SK-N-SH (cell line): ENCODE measurements around the gene OBSL1. TPM values are rescaled to one million over a fixed set of nuclear protein-coding genes. Genes with fewer than 3 reads are reported as not detected.

ENCODE experiments used
- CTCF ChIA-PET: fragments of 300-600, 350-600 bp; formaldehyde crosslinking; extraction: SDS; loops from one replicate; lab custom pipeline; 2021; lab: Yijun Ruan, JAX
- POLR2A ChIA-PET: fragments of 350-600 bp; sonication (Branson Sonifier 250); formaldehyde crosslinking; extraction: SDS; loops from one replicate; lab custom pipeline; 2020; ENCODE audit warnings: antibody characterized with exemption, inconsistent platforms; lab: Yijun Ruan, JAX
- DNase-seq: peaks from one replicate; pipeline ENCODE4 v3.0.0; 2012
- H2AFZ ChIP-seq: fragments of 200-600 bp; sonication (generic); 2 replicates; pipeline ENCODE4 v1.8.1; 2016; ENCODE audit warnings: antibody characterized with exemption, mild to moderate bottlenecking, low read depth
- H3F3A ChIP-seq: fragments of 200-600 bp; sonication (generic); replicated peaks from 2 replicates; pipeline ENCODE3; 2016; ENCODE audit warnings: antibody characterized with exemption, mild to moderate bottlenecking; ENCODE audit not compliant: insufficient read depth
- H3K27ac ChIP-seq, 2 experiments: fragments of 200-500 bp in 1 of 2; fragments of 200-600 bp in 1 of 2; sonication (Bioruptor generic) in 1 of 2; sonication (generic), shearing (Covaris generic) in 1 of 2; 2 replicates each; pipeline versions ENCODE4 v1.5.1 to v1.6.1; 2014 to 2016; ENCODE audit warnings: low read depth in 2 of 2, inconsistent platforms in 1 of 2, low read length in 1 of 2, mild to moderate bottlenecking in 1 of 2, mixed read lengths in 1 of 2
- H3K27me3 ChIP-seq: fragments of 200-600 bp; sonication (generic), shearing (Covaris generic); 2 replicates; pipeline ENCODE4 v1.6.1; 2016; ENCODE audit warnings: mixed run types; ENCODE audit not compliant: insufficient read depth
- H3K36me3 ChIP-seq, 2 experiments: fragments of 200-500 bp in 1 of 2; fragments of 200-600 bp in 1 of 2; sonication (Bioruptor generic) in 1 of 2; sonication (generic) in 1 of 2; replicated peaks in 1 of 2; 2 replicates each; pipeline versions ENCODE3 to v1.5.1; 2014 to 2016; ENCODE audit warnings: low read length in 1 of 2, mild to moderate bottlenecking in 1 of 2; ENCODE audit not compliant: insufficient read depth in 2 of 2, control insufficient read depth in 1 of 2
- H3K4me1 ChIP-seq, 2 experiments: fragments of 200-500 bp in 1 of 2; fragments of 200-600 bp in 1 of 2; sonication (Bioruptor generic) in 1 of 2; sonication (generic), shearing (Covaris generic) in 1 of 2; 2 replicates each; pipeline versions ENCODE4 v1.5.1 to v1.6.1; 2014 to 2016; ENCODE audit warnings: low read depth in 1 of 2, low read length in 1 of 2, mixed run types in 1 of 2; ENCODE audit not compliant: insufficient read depth in 2 of 2, control insufficient read depth in 1 of 2
- H3K4me2 ChIP-seq: fragments of 200-600 bp; sonication (generic), shearing (Covaris generic); 2 replicates; pipeline ENCODE4 v1.6.1; 2017; ENCODE audit warnings: mixed run types
- H3K4me3 ChIP-seq, 2 experiments: fragments of 200-500 bp in 1 of 2; fragments of 200-600 bp in 1 of 2; sonication (Bioruptor generic) in 1 of 2; sonication (generic), shearing (Covaris generic) in 1 of 2; 2 replicates each; pipeline versions ENCODE4 v1.5.1 to v1.8.1; 2014 to 2016; ENCODE audit warnings: low read depth in 2 of 2, inconsistent platforms in 1 of 2, low read length in 1 of 2, mild to moderate bottlenecking in 1 of 2, mixed read lengths in 1 of 2, moderate library complexity in 1 of 2
- H3K79me2 ChIP-seq: fragments of 200-600 bp; sonication (generic); 2 replicates; pipeline ENCODE4 v1.8.1; 2017; ENCODE audit warnings: mild to moderate bottlenecking; ENCODE audit not compliant: insufficient read depth
- H3K9ac ChIP-seq: fragments of 200-600 bp; sonication (generic); 2 replicates; pipeline ENCODE4 v1.6.1; 2017; ENCODE audit warnings: mixed run types
- H3K9me2 ChIP-seq: fragments of 200-600 bp; sonication (generic); 2 replicates; pipeline ENCODE4 v1.6.1; 2017; ENCODE audit warnings: mixed run types
- H3K9me3 ChIP-seq: fragments of 200-600 bp; sonication (generic); 2 replicates; pipeline ENCODE4 v1.6.1; 2017; ENCODE audit warnings: mixed run types, mild to moderate bottlenecking, moderate library complexity
- H4K20me1 ChIP-seq: fragments of 200-600 bp; sonication (generic); 2 replicates; pipeline ENCODE4 v1.6.1; 2017; ENCODE audit warnings: mild to moderate bottlenecking, mixed run types; ENCODE audit not compliant: insufficient read depth
- ELF1 ChIP-seq: IDR thresholded peaks from 2 replicates; pipeline ENCODE4 v1.4.0; 2012
- EZH2phosphoT487 ChIP-seq: fragments of 200-600 bp; sonication (generic); IDR thresholded peaks from 2 replicates; pipeline ENCODE4 v1.6.1; 2017; ENCODE audit warnings: low read depth, mixed run types, mild to moderate bottlenecking, antibody characterized with exemption, moderate library complexity, borderline replicate concordance
- FOXJ3 ChIP-seq: sonication (generic); formaldehyde crosslinking; IDR thresholded peaks from 2 replicates; pipeline ENCODE4 v1.5.1; 2020; ENCODE audit warnings: mild to moderate bottlenecking, missing genetic modification reagents
- GATA2 ChIP-seq: sonication (generic); formaldehyde crosslinking; IDR thresholded peaks from 2 replicates; pipeline ENCODE4 v1.5.0; 2020; ENCODE audit warnings: mild to moderate bottlenecking, missing genetic modification reagents
- IRF3 ChIP-seq: fragments of 150-350 bp; IDR thresholded peaks from 2 replicates; pipeline ENCODE4 v1.6.1; 2016; ENCODE audit warnings: mild to moderate bottlenecking, low read depth, low read length
- JUND ChIP-seq: IDR thresholded peaks from 2 replicates; pipeline ENCODE4 v1.4.0; 2012
- MXI1 ChIP-seq: IDR thresholded peaks from 2 replicates; pipeline ENCODE4 v1.6.1; 2012; ENCODE audit warnings: mild to moderate bottlenecking, low read depth, low read length, improper control_type of control experiment
- NFIC ChIP-seq: IDR thresholded peaks from 2 replicates; pipeline ENCODE4 v1.4.0; 2012; ENCODE audit warnings: borderline replicate concordance
- PBX3 ChIP-seq: IDR thresholded peaks from 2 replicates; pipeline ENCODE4; 2012
- POLR2AphosphoS5 ChIP-seq: IDR thresholded peaks from 2 replicates; pipeline ENCODE4 v1.6.1; 2012; ENCODE audit warnings: low read depth, low read length
- RCOR1 ChIP-seq: fragments of 150-350 bp; IDR thresholded peaks from 2 replicates; pipeline ENCODE4 v1.6.1; 2017; ENCODE audit warnings: antibody characterized with exemption, low read length
- RFX5 ChIP-seq: IDR thresholded peaks from 2 replicates; pipeline ENCODE4 v1.6.1; 2012; ENCODE audit warnings: mild to moderate bottlenecking, improper control_type of control experiment, low read length
- RXRA ChIP-seq: IDR thresholded peaks from 2 replicates; pipeline ENCODE4 v1.4.0; 2012; ENCODE audit warnings: low read depth, mild to moderate bottlenecking, borderline replicate concordance
- SIN3A ChIP-seq: IDR thresholded peaks from 2 replicates; pipeline ENCODE4 v1.6.1; 2012; ENCODE audit warnings: low read depth, mild to moderate bottlenecking, low read length, moderate library complexity, borderline replicate concordance
- SMC3 ChIP-seq: IDR thresholded peaks from 2 replicates; pipeline ENCODE4 v1.6.1; 2012; ENCODE audit warnings: low read depth, low read length, improper control_type of control experiment
- TAF1 ChIP-seq: IDR thresholded peaks from 2 replicates; pipeline ENCODE4 v1.6.1; 2012; ENCODE audit warnings: low read depth, mild to moderate bottlenecking, low read length, moderate library complexity, borderline replicate concordance
- TCF12 ChIP-seq: IDR thresholded peaks from 2 replicates; pipeline ENCODE4 v1.4.0; 2012
- TEAD4 ChIP-seq: IDR thresholded peaks from 2 replicates; pipeline ENCODE4 v1.4.0; 2012; ENCODE audit warnings: mild to moderate bottlenecking, borderline replicate concordance; ENCODE audit not compliant: insufficient read depth
- USF1 ChIP-seq: IDR thresholded peaks from 2 replicates; pipeline ENCODE4 v1.4.0; 2012; ENCODE audit warnings: low read depth, borderline replicate concordance
- YY1 ChIP-seq: IDR thresholded peaks from 2 replicates; pipeline ENCODE4 v1.4.0; 2012; ENCODE audit warnings: low read depth, mild to moderate bottlenecking
- ZBTB33 ChIP-seq: IDR thresholded peaks from 2 replicates; pipeline ENCODE4 v1.4.0; 2012; ENCODE audit warnings: low read depth, borderline replicate concordance
- WGBS: methylation state at CpG from one replicate; pipeline ENCODE4 v1.1.6; 2017; ENCODE audit warnings: low lambda C conversion rate; 5-methylcytosine and 5-hydroxymethylcytosine counted together
- polyA plus RNA-seq, 3 experiments: library from polyadenylated mRNA; depleted of rRNA; stranded (reverse); fragments of >200 nt; gene quantifications; 2 replicates each; pipeline ENCODE4 v1.2.3, GENCODE V29; 2012
- TF ChIP-seq, protein P1 (sequence below): IDR thresholded peaks from 2 replicates; pipeline ENCODE4 v1.4.0; 2012; ENCODE audit warnings: low read depth
- TF ChIP-seq, protein P2 (sequence below): fragments of 150-350 bp; IDR thresholded peaks from 2 replicates; pipeline ENCODE4 v1.6.1; 2017; ENCODE audit warnings: antibody characterized with exemption, low read length, low read depth, borderline replicate concordance

The OBSL1 gene
- polyA plus RNA-seq, 1 of the 3 experiments (the other 2 are of a cell fraction): 93.0 TPM

DNA sequence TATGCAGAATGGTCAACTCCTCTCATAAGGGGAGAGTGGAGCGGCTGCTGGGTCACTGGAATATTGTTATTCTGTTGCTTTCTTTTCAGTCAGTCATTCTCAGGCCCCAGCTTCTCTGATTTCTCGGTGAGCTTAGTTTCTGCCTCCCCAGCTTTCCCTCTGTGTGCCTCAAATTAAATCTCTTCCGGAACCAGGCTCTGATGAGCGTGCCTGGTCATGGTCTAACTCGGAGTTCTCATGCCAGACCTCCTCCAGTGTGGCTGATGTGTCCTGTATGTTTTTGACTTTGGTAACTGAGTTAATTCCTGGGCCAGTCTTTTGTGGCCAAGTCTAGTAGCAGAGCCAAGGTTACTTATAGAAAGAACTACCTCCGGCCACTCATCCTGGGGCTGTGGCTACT, 21.4 kb upstream of the OBSL1 start:
- no peaks in the 10 kb centered on the region for H3K9me2 ChIP-seq
- TF ChIP-seq RCOR1 (no peak), JUND (no peak), SIN3A (no peak), TCF12 (no peak), TEAD4 (no peak), TAF1 (no peak), FOXJ3 (CRISPR knock-in tag) (no peak), ZBTB33 (no peak), MXI1 (no peak)
- TF ChIP-seq, protein P1, sequence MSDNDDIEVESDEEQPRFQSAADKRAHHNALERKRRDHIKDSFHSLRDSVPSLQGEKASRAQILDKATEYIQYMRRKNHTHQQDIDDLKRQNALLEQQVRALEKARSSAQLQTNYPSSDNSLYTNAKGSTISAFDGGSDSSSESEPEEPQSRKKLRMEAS: no peak
- H3K4me2 ChIP-seq: no peak overlapping the region
- 74% methylated on average over 6 of the region's 6 CpGs for WGBS
- H3K9me3 ChIP-seq: no peaks in the 10 kb centered on the region
- no peak overlapping the region for H2AFZ ChIP-seq
- peaks cover 8% of the 10 kb centered on the region for H3F3A ChIP-seq
- POLR2A ChIA-PET: no interaction called here
- no peaks in the 10 kb centered on the region for H3K79me2 ChIP-seq
- H3K4me1 ChIP-seq: peaks cover 0 to 4% of the 10 kb centered on the region in 2 experiments; a peak in 1 of 4 replicates
- CTCF ChIA-PET: interaction anchor here (0.9 to 3.2 kb wide), 4 partner anchors 17 to 63 kb away, joined by 3 to 15 read pairs (median 8); no protein-coding TSS in a partner anchor
- no peaks in the 10 kb centered on the region for H3K27me3 ChIP-seq
- no peak overlapping the region for H3K9ac ChIP-seq
- H4K20me1 ChIP-seq: no peaks in the 10 kb centered on the region
- H3K4me3 ChIP-seq: no peak overlapping the region
- H3K27ac ChIP-seq: no peak overlapping the region
- no peaks in the 10 kb centered on the region for H3K36me3 ChIP-seq
- no peak for DNase-seq

- H3K27me3 ChIP-seq: no peaks in the 10 kb centered on the region; the same call in 1 of the 2 replicates
- CTCF ChIA-PET: interaction anchor here (0.6 to 3.2 kb wide), 3 partner anchors 31 to 52 kb away, joined by 3 to 15 read pairs (median 7); no protein-coding TSS in a partner anchor
- WGBS: 38% methylated on average over 4 of the region's 4 CpGs
Observed at GRCh38 chr2:219591091-219591490, 19.8 kb upstream of the OBSL1 start.

More at GRCh38 chr2:219591091-219591490, 19.8 kb upstream of the OBSL1 start:
- no peak for DNase-seq
- no peak overlapping the region for H3K9ac ChIP-seq
- H3K9me2 ChIP-seq: no peaks in the 10 kb centered on the region
- POLR2A ChIA-PET: no interaction called here
- H3K79me2 ChIP-seq: no peaks in the 10 kb centered on the region
- H3K27ac ChIP-seq: no peak overlapping the region
- H2AFZ ChIP-seq: no peak overlapping the region
- H3F3A ChIP-seq: no peaks in the 10 kb centered on the region
- no peaks in the 10 kb centered on the region for H3K4me1 ChIP-seq
- no peaks in the 10 kb centered on the region for H4K20me1 ChIP-seq
- no peaks in the 10 kb centered on the region for H3K36me3 ChIP-seq
- no peak for TF ChIP-seq NFIC
- no peak for TF ChIP-seq TEAD4
- TF ChIP-seq RFX5: no peak
- no peak for TF ChIP-seq USF1
- no peak for TF ChIP-seq FOXJ3 (CRISPR knock-in tag)
- TF ChIP-seq POLR2AphosphoS5: no peak
- TF ChIP-seq SIN3A: no peak
- TF ChIP-seq YY1: no peak
- TF ChIP-seq RCOR1: no peak
- no peak for TF ChIP-seq RXRA
- TF ChIP-seq SMC3: no peak
- TF ChIP-seq, protein P2, sequence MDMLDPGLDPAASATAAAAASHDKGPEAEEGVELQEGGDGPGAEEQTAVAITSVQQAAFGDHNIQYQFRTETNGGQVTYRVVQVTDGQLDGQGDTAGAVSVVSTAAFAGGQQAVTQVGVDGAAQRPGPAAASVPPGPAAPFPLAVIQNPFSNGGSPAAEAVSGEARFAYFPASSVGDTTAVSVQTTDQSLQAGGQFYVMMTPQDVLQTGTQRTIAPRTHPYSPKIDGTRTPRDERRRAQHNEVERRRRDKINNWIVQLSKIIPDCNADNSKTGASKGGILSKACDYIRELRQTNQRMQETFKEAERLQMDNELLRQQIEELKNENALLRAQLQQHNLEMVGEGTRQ: no peak
- no peak for TF ChIP-seq EZH2phosphoT487
- no peak for TF ChIP-seq PBX3
- no peak for TF ChIP-seq ELF1
- no peak for TF ChIP-seq IRF3
- no peak for TF ChIP-seq GATA2 (CRISPR knock-in tag)
- H3K4me3 ChIP-seq: no peak overlapping the region
- no peak overlapping the region for H3K4me2 ChIP-seq
- H3K9me3 ChIP-seq: no peaks in the 10 kb centered on the region
